ENCODE results near the gene A4GALT.

GRCh38 chr22:42716649-42717127 is 4.0 kb downstream of the A4GALT start:
- TF ChIP-seq CTCF (IDR thresholded peaks at IDR 0.05; ENCODE audit: insufficient read depth, low read length, poor library complexity, severe bottlenecking) = no peak
- TF ChIP-seq EZH2phosphoT487 (conservative IDR thresholded peaks at IDR 0.05; ENCODE audit: low read length) = no peak
